NB4 (cell line): Measurements from ENCODE around the gene DPPA5.
A peak's percentile ranks its signal among the peaks of the same experiment; 100 is the strongest.
"Not testable (repeated sequence)": the region's sequence is repeated elsewhere in the genome, so short reads cannot be mapped to it uniquely, and the experiment has no call there.

Experiments
- DNase-seq: peaks from one replicate; pipeline ENCODE4 v3.0.0; 2010; ENCODE audit warnings: low read depth
- H3K4me3 ChIP-seq: one replicate; pipeline ENCODE4 v1.5.1; 2011; ENCODE audit warnings: mild to moderate bottlenecking, low read depth, low read length, moderate library complexity
- MAX ChIP-seq: IDR thresholded peaks from 2 replicates; pipeline ENCODE4 v1.6.1; 2011; ENCODE audit warnings: low read depth, low read length
- MYC ChIP-seq: IDR thresholded peaks from 2 replicates; pipeline ENCODE4 v1.6.1; 2011; ENCODE audit warnings: low read depth, low read length
- POLR2A ChIP-seq: IDR thresholded peaks from 2 replicates; pipeline ENCODE4 v1.6.1; 2011; ENCODE audit warnings: mild to moderate bottlenecking; ENCODE audit not compliant: insufficient read length; ENCODE audit errors: extremely low read depth
- TF ChIP-seq, protein P1 (sequence below): IDR thresholded peaks from one replicate; pipeline ENCODE4 v1.5.1; 2012; ENCODE audit warnings: low read depth, low read length

DPPA5 gene

GRCh38 chr6:73314577-73315492, 39.2 kb downstream of the DPPA5 start:
- H3K4me3 ChIP-seq = no peak overlapping the region
- TF ChIP-seq POLR2A (no peak), MYC (no peak), MAX (no peak)
- TF ChIP-seq, protein P1, sequence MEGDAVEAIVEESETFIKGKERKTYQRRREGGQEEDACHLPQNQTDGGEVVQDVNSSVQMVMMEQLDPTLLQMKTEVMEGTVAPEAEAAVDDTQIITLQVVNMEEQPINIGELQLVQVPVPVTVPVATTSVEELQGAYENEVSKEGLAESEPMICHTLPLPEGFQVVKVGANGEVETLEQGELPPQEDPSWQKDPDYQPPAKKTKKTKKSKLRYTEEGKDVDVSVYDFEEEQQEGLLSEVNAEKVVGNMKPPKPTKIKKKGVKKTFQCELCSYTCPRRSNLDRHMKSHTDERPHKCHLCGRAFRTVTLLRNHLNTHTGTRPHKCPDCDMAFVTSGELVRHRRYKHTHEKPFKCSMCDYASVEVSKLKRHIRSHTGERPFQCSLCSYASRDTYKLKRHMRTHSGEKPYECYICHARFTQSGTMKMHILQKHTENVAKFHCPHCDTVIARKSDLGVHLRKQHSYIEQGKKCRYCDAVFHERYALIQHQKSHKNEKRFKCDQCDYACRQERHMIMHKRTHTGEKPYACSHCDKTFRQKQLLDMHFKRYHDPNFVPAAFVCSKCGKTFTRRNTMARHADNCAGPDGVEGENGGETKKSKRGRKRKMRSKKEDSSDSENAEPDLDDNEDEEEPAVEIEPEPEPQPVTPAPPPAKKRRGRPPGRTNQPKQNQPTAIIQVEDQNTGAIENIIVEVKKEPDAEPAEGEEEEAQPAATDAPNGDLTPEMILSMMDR = no peak
- DNase-seq = no peak

- H3K4me3 ChIP-seq = peak overlapping the region; percentile 61
- DNase-seq = not testable (repeated sequence)
These were observed 43.6 kb downstream of the DPPA5 start for GRCh38 chr6:73310503-73310845.

DNA sequence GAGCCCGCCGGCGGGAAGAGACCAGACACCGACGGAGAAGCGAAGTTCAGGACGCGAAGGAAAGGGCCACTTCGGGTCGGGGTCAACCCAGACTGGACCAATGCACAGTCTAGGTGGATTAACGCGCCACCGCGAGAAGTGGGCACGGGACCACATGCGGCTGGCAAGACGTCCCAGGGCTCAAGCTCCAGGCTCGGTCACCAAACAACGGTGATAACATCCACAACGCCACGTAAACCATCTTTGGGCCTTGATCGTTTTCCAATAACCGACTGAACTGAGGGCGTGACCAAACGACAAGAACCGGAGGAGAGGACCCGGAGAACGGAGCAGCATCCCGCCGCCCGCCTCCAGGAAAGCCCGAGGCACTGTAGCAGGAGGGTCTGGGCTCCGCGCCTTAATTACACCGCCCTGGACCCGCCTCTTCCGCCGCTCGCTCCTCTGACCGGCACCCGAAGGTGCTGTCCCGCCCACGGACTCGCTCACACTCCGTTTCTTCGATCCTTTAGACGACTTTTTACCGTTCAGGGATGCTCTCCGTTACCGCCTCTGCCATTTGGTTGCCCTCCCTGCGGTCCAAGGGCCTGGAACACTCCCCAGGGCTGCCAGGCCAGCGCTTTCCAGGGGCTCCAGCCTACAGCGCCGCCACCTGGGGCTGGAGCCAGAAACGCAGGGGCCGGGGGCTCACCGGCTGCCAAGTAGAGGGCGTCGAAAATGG, 44.1 kb downstream of the DPPA5 start:
- peak overlapping the region; percentile 61 for H3K4me3 ChIP-seq
- no peak for TF ChIP-seq MYC
- TF ChIP-seq, protein P1 = peak; percentile 65
- no peak for TF ChIP-seq MAX
- DNase-seq = peak; percentile 60

DNA sequence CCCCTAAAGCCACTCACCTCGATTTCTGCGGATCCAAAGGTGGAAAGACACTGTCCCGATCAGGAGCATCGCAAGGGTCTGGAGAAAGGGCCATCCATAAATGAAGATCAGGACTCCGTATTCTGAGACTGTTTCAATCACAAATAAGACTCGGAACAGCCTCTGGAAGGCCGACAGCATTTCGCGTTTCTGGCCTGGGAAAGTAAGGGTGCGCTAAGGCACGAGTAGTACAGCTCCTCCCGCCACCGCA, 44.6 kb downstream of the DPPA5 start:
- TF ChIP-seq MYC (no peak), POLR2A (no peak), MAX (no peak)
- TF ChIP-seq, protein P1 = no peak
- DNase-seq = no peak
- H3K4me3 ChIP-seq = peak overlapping the region; percentile 61

GRCh38 chr6:73308712-73309534, 45.2 kb downstream of the DPPA5 start:
- peak overlapping the region; percentile 61 for H3K4me3 ChIP-seq
- DNase-seq = no peak
- TF ChIP-seq, protein P1 = no peak
- TF ChIP-seq MYC = no peak
- no peak for TF ChIP-seq POLR2A
- TF ChIP-seq MAX = no peak

GRCh38 chr6:73303773-73304172, 50.3 kb downstream of the DPPA5 start:
- DNase-seq, H3K4me3 ChIP-seq: not testable (repeated sequence)
